ENCODE data around the gene HOMEZ.
"Not testable (repeated sequence)": the region's sequence is repeated elsewhere in the genome, so short reads cannot be mapped to it uniquely, and the experiment has no call there.

Gene HOMEZ

DNA sequence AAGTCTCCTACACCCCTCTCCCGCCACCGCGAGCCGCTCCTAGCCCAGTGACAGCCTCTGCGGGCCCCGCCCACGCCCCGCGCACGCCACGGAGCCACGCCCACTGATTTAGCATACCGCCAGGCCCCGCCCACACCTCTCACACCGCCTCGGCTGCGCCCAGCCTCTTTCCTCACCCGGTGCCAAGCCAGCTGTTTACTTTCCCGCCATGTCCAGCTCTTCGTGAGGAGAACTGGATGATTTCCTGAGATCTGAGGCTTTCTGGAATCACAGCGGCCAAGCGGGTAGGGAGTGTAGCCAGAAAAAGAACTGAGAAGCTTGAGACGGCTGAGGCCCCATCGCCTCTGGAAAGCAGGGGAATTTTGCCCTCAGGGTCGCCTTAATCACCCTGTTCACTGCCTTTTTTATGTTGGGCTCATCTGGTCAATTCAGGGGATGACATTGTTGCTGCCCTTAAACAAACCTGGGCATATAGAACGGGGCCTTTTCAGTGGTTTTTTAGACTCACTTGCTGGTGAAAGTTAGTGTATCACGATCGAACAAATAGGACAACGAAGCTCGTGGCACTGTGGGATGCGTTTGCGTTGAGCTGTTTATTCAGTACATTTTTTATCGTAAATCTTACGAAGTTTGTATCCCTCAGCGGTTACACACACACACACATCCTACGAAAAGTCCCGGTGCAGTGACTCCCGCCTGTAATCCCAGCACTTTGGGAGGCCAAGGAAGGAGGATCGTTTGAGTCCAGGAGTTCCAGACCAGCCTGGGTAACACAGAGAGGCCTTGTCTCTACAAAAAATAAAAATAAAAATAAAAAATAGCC is 47.9 kb downstream of the HOMEZ start, which contains the start of gene RNF212B:
TSS of gene RNF212B (plus strand) at position 165 of the 823 bp plus-strand sequence. CDS start 2,410 bp downstream, outside the sequence.
- peaks cover 25 to 34% of the 10 kb centered on the region in 2 donors for H3K27me3 Mint-ChIP-seq
- DNase-seq (peak; percentile 63), ATAC-seq (replicated peaks) (peak; percentile 81 to 88)
- H3K4me1 Mint-ChIP-seq: peaks cover 10 to 19% of the 10 kb centered on the region in 2 donors
- no peaks in the 10 kb centered on the region for H3K9me3 Mint-ChIP-seq
- H3K27ac Mint-ChIP-seq: no peak within 1 kb of the TSS
- peaks cover 0 to 3% of the 10 kb centered on the region in 2 donors for H3K36me3 Mint-ChIP-seq
- peak within 1 kb of the TSS; percentile 75 for H3K4me3 Mint-ChIP-seq

- not testable (repeated sequence) for H3K27ac Mint-ChIP-seq, H3K9me3 Mint-ChIP-seq, DNase-seq
These were observed 53.6 kb downstream of the HOMEZ start for GRCh38 chr14:23232241-23232808.

DNA sequence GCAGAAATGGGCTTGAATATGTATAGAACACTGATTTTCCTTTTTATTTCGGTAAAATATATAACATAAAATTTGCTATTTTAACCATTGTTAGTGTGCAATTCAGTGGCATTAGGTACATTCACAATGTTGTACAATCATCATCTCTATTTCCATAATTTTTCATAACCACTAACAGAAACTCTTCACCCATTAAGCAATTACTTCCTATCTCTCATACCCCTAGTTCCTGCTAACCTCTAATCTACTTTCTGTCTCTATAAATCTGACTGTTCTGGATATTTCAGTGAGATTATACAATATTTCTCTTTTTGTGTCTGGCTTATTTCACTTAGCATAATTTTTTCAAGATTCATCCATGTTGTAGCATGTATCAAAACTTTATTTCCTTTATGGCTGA is 57.1 kb downstream of the HOMEZ start:
- H3K9me3 Mint-ChIP-seq: peaks cover 10 to 12% of the 10 kb centered on the region in 2 donors
- H3K27ac Mint-ChIP-seq: no peak overlapping the region
- DNase-seq: no peak
- H3K36me3 Mint-ChIP-seq: no peaks in the 10 kb centered on the region
- no peak overlapping the region for H3K4me3 Mint-ChIP-seq
- peaks cover 12 to 21% of the 10 kb centered on the region in 2 donors for H3K27me3 Mint-ChIP-seq
- ATAC-seq (replicated peaks): no peak
- H3K4me1 Mint-ChIP-seq: peaks cover 1 to 7% of the 10 kb centered on the region in 2 donors

More at GRCh38 chr14:23232241-23232808, 53.6 kb downstream of the HOMEZ start:
- H3K4me1 Mint-ChIP-seq; H3K4me3 Mint-ChIP-seq; ATAC-seq (replicated peaks); H3K36me3 Mint-ChIP-seq: not testable (repeated sequence)
- H3K27me3 Mint-ChIP-seq: peaks cover 3 to 10% of the 10 kb centered on the region in 2 donors

DNA sequence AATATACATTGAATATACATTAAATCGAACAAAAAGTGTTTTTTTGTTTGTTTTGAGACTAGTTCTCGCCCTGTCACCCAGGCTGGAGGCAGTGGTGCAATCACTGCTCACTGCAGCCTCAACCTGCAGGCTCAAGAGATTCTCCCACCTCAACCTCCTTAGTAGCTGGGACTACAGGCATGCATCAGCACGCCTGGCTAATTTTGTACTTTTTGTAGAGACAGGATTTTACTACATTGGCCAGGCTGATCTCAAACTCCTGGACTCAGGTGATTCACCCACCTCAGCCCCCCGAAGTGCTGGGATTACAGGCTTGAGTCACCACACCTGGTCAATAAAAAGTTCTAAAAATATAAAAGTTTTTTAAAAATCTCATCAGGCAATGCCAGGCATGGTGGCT is 58.4 kb downstream of the HOMEZ start:
- peaks cover 1 to 7% of the 10 kb centered on the region in 2 donors for H3K4me1 Mint-ChIP-seq
- H3K36me3 Mint-ChIP-seq: no peaks in the 10 kb centered on the region
- H3K27me3 Mint-ChIP-seq: peaks cover 12 to 21% of the 10 kb centered on the region in 2 donors
- ATAC-seq (replicated peaks) (no peak), DNase-seq (no peak)
- no peak overlapping the region for H3K27ac Mint-ChIP-seq
- H3K9me3 Mint-ChIP-seq: peaks cover 10 to 12% of the 10 kb centered on the region in 2 donors
- H3K4me3 Mint-ChIP-seq: no peak overlapping the region

GRCh38 chr14:23224958-23225357 is 61.0 kb downstream of the HOMEZ start:
- not testable (repeated sequence) for H3K4me1 Mint-ChIP-seq; H3K4me3 Mint-ChIP-seq; ATAC-seq (replicated peaks); DNase-seq; H3K36me3 Mint-ChIP-seq
- H3K27me3 Mint-ChIP-seq: peaks cover 21 to 39% of the 10 kb centered on the region in 2 donors
- H3K9me3 Mint-ChIP-seq: peaks cover 10% of the 10 kb centered on the region in 2 donors
- peak overlapping the region; percentile 76 for H3K27ac Mint-ChIP-seq

Data from stimulated activated naive B cell treated with anti-CD40 and anti-IgM and Interleukin-4, amounts not matched to agents 10 μg/mL and 1 μg/mL and 100 μg/mL, for 72 hours (primary cell).